Upper lobe of right lung (tissue), 1 donor: ENCODE data around the gene GRIP1. TPM values are rescaled to one million over a fixed set of nuclear protein-coding genes. Genes with fewer than 3 reads are reported as not detected.

Experiments used
- ATAC-seq: fragments of 200-7000 bp; cut with Tn5 transposase; one replicate; pipeline ENCODE4 v1.9.1; 2020; ENCODE audit warnings: mild to moderate bottlenecking, moderate library complexity
- DNase-seq: peaks from one replicate; pipeline ENCODE4 v3.0.0-alpha.2; 2020
- H3K27ac ChIP-seq: fragments of 200-600 bp; one replicate; pipeline ENCODE4 v1.8.0; 2022
- H3K27me3 ChIP-seq: fragments of 200-600 bp; one replicate; pipeline ENCODE4 v1.8.0; 2022; ENCODE audit warnings: mild to moderate bottlenecking
- H3K36me3 ChIP-seq: fragments of 200-600 bp; one replicate; pipeline ENCODE4 v1.8.0; 2022
- H3K4me1 ChIP-seq: fragments of 200-600 bp; one replicate; pipeline ENCODE4 v1.8.0; 2022
- H3K4me3 ChIP-seq: fragments of 200-600 bp; one replicate; pipeline ENCODE4 v1.8.0; 2022; ENCODE audit warnings: mild to moderate bottlenecking
- H3K9me3 ChIP-seq: fragments of 200-600 bp; one replicate; pipeline ENCODE4 v1.8.0; 2022
- intact Hi-C: fragments of 100-400 bp; cut with DNase I; formaldehyde crosslinking; loops from one replicate; pipeline ENCODE4 v1.11.0; 2022
- total RNA-seq: library from RNA; stranded (reverse); fragmentation: NEBNext Ultra II Directional; extraction: Animal tissue kit (Norgen Biotek cat#: 25700); gene quantifications from one replicate; pipeline ENCODE4 v1.2.1, GENCODE V29; 2021
- TF ChIP-seq, protein P1 (sequence below): fragments of 200-600 bp; IDR thresholded peaks from one replicate; pipeline ENCODE4 v1.8.0; 2022; ENCODE audit warnings: antibody characterized with exemption
- donor health status: DM: no; HTN: yes; CAD: no; lungs with severe emphysema.

Gene GRIP1
- total RNA-seq, 1 donor from 2014 or later: 5.2 TPM

DNA sequence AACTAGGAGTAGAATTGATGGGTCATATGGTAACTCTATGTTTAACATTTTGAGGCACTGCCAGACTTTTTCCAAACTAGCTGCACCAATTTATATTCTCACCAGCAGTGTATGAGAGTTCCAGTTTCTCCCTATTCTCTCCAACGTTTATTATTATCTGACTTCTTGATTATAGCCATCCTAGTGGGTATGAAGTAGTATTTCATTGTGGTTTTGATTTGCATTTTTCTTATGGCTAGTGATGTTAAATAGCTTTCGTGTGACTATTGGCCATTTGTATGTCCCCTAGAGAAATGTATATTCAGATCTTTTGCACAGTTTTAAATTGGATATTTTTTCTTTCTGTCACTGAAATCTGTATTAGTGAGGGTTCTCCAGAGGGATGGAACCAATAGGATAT is 338.7 kb downstream of the GRIP1 start:
- TF ChIP-seq, protein P1, sequence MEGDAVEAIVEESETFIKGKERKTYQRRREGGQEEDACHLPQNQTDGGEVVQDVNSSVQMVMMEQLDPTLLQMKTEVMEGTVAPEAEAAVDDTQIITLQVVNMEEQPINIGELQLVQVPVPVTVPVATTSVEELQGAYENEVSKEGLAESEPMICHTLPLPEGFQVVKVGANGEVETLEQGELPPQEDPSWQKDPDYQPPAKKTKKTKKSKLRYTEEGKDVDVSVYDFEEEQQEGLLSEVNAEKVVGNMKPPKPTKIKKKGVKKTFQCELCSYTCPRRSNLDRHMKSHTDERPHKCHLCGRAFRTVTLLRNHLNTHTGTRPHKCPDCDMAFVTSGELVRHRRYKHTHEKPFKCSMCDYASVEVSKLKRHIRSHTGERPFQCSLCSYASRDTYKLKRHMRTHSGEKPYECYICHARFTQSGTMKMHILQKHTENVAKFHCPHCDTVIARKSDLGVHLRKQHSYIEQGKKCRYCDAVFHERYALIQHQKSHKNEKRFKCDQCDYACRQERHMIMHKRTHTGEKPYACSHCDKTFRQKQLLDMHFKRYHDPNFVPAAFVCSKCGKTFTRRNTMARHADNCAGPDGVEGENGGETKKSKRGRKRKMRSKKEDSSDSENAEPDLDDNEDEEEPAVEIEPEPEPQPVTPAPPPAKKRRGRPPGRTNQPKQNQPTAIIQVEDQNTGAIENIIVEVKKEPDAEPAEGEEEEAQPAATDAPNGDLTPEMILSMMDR: no peak
- ATAC-seq: no peak
- Histone ChIP-seq H3K36me3 (peaks cover 17% of the 10 kb centered on the region), H3K4me1 (no peaks in the 10 kb centered on the region), H3K4me3 (no peak overlapping the region), H3K27me3 (no peaks in the 10 kb centered on the region), H3K27ac (no peak overlapping the region), H3K9me3 (no peaks in the 10 kb centered on the region)
- intact Hi-C loops: no loop called here
- DNase-seq: no peak

DNA sequence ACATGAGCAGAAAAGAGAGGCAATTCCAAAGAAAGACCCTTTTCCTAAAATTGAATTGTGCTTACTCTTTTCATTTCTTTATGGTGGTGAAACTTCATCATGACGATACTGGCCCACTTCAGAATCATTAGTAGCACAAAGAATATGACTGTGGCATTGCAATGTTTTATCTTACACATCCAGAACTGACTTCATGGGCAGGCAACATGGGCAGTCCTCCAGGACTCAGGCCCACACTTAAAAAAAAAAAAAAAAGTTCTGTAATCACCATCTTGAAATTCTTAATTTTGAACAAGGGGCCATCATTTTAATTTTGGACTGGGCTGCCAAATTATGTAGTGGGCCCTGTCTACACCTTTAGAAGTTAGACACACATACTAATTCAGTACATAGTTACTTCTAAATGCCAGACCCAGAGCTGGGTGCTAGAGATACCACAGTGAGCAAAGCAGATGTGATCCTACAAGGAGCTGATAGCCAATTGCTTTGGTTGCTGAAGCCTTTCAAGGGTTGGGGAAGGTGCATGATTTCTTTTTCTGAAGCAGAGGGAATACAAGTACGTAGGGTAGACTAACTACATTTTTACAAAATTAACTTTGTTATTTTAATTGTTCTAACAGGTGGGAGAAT is 341.4 kb downstream of the GRIP1 start:
- ATAC-seq (no peak), DNase-seq (no peak)
- H3K27ac ChIP-seq: no peak overlapping the region
- no peak overlapping the region for H3K4me3 ChIP-seq
- H3K9me3 ChIP-seq: no peaks in the 10 kb centered on the region
- H3K36me3 ChIP-seq: peaks cover 17% of the 10 kb centered on the region
- TF ChIP-seq, protein P1: no peak
- H3K4me1 ChIP-seq: no peaks in the 10 kb centered on the region
- intact Hi-C loops: no loop called here
- H3K27me3 ChIP-seq: no peaks in the 10 kb centered on the region

DNA sequence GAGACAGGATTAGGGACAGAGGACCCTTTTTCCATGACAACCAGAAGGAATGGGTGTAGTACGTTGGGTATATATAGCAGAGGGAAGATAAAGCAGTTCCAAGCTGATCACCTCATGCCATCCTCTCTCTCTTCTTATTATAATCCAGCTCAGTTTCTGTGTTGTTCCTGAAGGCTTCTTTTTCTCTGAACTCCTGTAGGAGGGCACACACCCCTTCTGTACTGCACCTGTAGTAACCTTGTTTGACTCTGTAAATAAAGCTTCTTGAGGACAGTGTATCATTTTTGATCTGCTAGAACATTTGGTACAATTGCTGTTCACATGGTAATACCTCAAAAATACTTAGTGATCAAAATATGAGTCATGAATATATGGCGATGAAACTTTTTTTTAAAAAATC is 343.1 kb downstream of the GRIP1 start:
- Histone ChIP-seq H3K36me3 (peaks cover 30% of the 10 kb centered on the region), H3K27ac (no peak overlapping the region), H3K4me1 (no peaks in the 10 kb centered on the region), H3K9me3 (no peaks in the 10 kb centered on the region), H3K27me3 (no peaks in the 10 kb centered on the region), H3K4me3 (no peak overlapping the region)
- intact Hi-C loops: no loop called here
- ATAC-seq (no peak), DNase-seq (no peak)
- TF ChIP-seq, protein P1: no peak

DNA sequence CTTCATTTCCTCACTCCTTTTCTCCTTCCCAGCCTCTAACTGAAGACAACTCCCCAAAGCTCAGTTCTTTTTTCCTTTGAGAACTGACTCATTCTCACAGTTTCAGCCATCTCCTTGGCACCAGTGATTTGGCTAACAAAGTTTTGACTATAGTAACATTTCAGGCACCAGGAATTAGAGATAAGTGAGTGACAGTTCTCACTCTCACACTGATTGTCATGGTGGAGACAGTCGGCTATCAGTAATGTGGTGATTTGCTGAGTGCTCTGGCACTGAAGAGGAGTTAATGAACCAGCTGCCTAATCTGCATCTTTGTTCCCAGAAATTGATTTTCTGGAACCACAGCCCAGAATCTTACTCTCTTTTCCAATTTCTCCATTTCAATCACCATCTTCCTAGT is 347.1 kb downstream of the GRIP1 start:
- DNase-seq: no peak
- intact Hi-C loops: no loop called here
- no peak for ATAC-seq
- H3K9me3 ChIP-seq: no peaks in the 10 kb centered on the region
- H3K27me3 ChIP-seq: no peaks in the 10 kb centered on the region
- H3K4me3 ChIP-seq: no peak overlapping the region
- H3K4me1 ChIP-seq: no peaks in the 10 kb centered on the region
- no peak overlapping the region for H3K27ac ChIP-seq
- H3K36me3 ChIP-seq: peaks cover 24% of the 10 kb centered on the region
- TF ChIP-seq, protein P1: no peak

DNA sequence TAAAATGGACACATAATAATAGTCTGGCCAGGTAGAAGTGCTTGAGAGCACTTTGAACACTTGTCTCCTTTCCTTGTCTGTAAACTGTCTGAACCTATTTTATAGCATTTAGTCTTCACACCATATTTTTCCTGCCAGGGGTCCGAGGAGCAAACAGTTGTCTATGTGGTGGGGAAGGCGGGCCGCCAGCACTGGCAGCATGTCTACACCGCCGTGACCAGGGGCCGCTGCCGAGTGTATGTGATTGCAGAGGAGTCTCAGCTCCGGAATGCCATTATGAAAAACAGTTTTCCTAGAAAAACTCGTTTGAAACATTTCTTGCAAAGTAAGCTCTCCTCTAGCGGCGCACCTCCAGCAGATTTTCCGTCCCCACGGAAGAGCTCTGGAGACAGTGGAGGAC is 347.9 kb downstream of the GRIP1 start:
- DNase-seq (no peak), ATAC-seq (no peak)
- intact Hi-C loops: no loop called here
- Histone ChIP-seq H3K4me3 (no peak overlapping the region), H3K27ac (no peak overlapping the region), H3K9me3 (no peaks in the 10 kb centered on the region), H3K36me3 (peaks cover 29% of the 10 kb centered on the region), H3K27me3 (no peaks in the 10 kb centered on the region), H3K4me1 (no peaks in the 10 kb centered on the region)
- TF ChIP-seq, protein P1: no peak

DNA sequence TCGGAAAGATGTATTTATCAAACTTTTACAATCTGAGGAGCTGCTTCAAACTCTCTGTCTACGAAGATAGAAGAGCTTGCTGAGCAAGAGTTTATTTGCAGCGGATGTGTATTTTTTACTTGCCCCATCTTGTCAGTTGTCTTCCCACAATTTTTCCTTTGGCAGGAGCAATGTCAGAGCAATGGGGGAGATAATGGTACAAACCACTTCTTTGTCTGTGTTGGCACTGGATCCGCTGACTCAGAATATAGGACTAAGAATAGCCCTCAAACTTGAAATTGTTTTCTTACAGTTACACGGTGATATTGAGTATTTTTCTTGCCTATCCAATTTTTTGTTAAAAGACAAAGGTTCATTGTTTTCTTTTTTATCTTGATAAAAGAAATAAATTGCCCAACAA is 348.9 kb downstream of the GRIP1 start:
- no peaks in the 10 kb centered on the region for H3K27me3 ChIP-seq
- intact Hi-C loops: no loop called here
- no peaks in the 10 kb centered on the region for H3K9me3 ChIP-seq
- peaks cover 36% of the 10 kb centered on the region for H3K36me3 ChIP-seq
- DNase-seq (no peak), ATAC-seq (no peak)
- no peak overlapping the region for H3K4me3 ChIP-seq
- TF ChIP-seq, protein P1: no peak
- no peak overlapping the region for H3K27ac ChIP-seq
- H3K4me1 ChIP-seq: no peaks in the 10 kb centered on the region
